GM23338 (cell line): ENCODE data around the gene EPS8L2. TPM values are rescaled to one million over a fixed set of nuclear protein-coding genes. Genes with fewer than 3 reads are reported as not detected.

ENCODE experiments used
- ATAC-seq: fragments of 200-7000 bp; cut with Tn5 transposase; 3 replicates; pipeline ENCODE4 v1.9.1; 2020
- DNase-seq: peaks from one replicate; pipeline ENCODE4 v3.0.0-alpha.2; 2015; ENCODE audit warnings: low spot score
- H2AFZ ChIP-seq: fragments of 200-600 bp; sonication (generic); 2 replicates; pipeline ENCODE4 v1.8.0; 2016; ENCODE audit warnings: antibody characterized with exemption, mild to moderate bottlenecking, moderate library complexity
- H3F3A ChIP-seq: fragments of 200-600 bp; sonication (generic); replicated peaks from 2 replicates; pipeline ENCODE4 v1.8.0; 2017; ENCODE audit warnings: antibody characterized with exemption, mixed run types, low read depth
- H3K27ac ChIP-seq: fragments of 200-600 bp; sonication (generic); 2 replicates; pipeline ENCODE4 v1.6.1; 2016; ENCODE audit warnings: low read depth
- H3K27me3 ChIP-seq: fragments of 200-600 bp; sonication (generic); 2 replicates; pipeline ENCODE4 v1.8.0; 2016; ENCODE audit warnings: mild to moderate bottlenecking, mixed run types, moderate library complexity; ENCODE audit not compliant: insufficient read depth
- H3K36me3 ChIP-seq: fragments of 200-600 bp; sonication (generic); 2 replicates; pipeline ENCODE4 v1.8.0; 2016; ENCODE audit warnings: mild to moderate bottlenecking; ENCODE audit not compliant: insufficient read depth
- H3K4me1 ChIP-seq: fragments of 200-600 bp; sonication (generic); 2 replicates; pipeline ENCODE4 v1.8.0; 2016; ENCODE audit warnings: mild to moderate bottlenecking, moderate library complexity; ENCODE audit not compliant: insufficient read depth
- H3K4me2 ChIP-seq: fragments of 200-600 bp; sonication (generic); 2 replicates; pipeline ENCODE4 v1.7.1; 2017; ENCODE audit warnings: mixed run types
- H3K4me3 ChIP-seq: fragments of 200-600 bp; sonication (generic); 2 replicates; pipeline ENCODE4 v1.6.1; 2016; ENCODE audit warnings: mixed run types
- H3K79me2 ChIP-seq: fragments of 200-600 bp; sonication (generic); replicated peaks from 2 replicates; pipeline ENCODE4 v1.8.0; 2017; ENCODE audit warnings: mild to moderate bottlenecking; ENCODE audit not compliant: insufficient read depth
- H3K9me2 ChIP-seq: fragments of 200-600 bp; sonication (generic); 2 replicates; pipeline ENCODE4 v1.8.0; 2017; ENCODE audit not compliant: insufficient read depth
- H4K20me1 ChIP-seq: fragments of 200-600 bp; sonication (generic); replicated peaks from 2 replicates; pipeline ENCODE4 v1.8.0; 2017; ENCODE audit warnings: mild to moderate bottlenecking; ENCODE audit not compliant: insufficient read depth
- H3K27ac Mint-ChIP-seq: 2 replicates; pipeline ENCODE4 v1.8.0; 2020; ENCODE audit warnings: inconsistent platforms, mild to moderate bottlenecking, moderate library complexity, mixed read lengths
- H3K27me3 Mint-ChIP-seq: 3 replicates; pipeline ENCODE4 v1.8.0; 2022; ENCODE audit warnings: low read depth, mild to moderate bottlenecking, moderate library complexity, mixed read lengths, inconsistent platforms; ENCODE audit not compliant: insufficient read depth, poor library complexity
- H3K36me3 Mint-ChIP-seq: 3 replicates; pipeline ENCODE4 v1.8.0; 2021; ENCODE audit warnings: low read depth, mild to moderate bottlenecking, inconsistent platforms, moderate library complexity, mixed read lengths
- H3K4me1 Mint-ChIP-seq: 3 replicates; pipeline ENCODE4 v1.8.0; 2020; ENCODE audit warnings: mild to moderate bottlenecking, inconsistent platforms, mixed read lengths
- H3K4me3 Mint-ChIP-seq: 3 replicates; pipeline ENCODE4 v1.8.0; 2021; ENCODE audit warnings: moderate library complexity, mild to moderate bottlenecking, inconsistent platforms, mixed read lengths
- H3K9me3 Mint-ChIP-seq: 3 replicates; pipeline ENCODE4 v1.8.0; 2020; ENCODE audit warnings: moderate library complexity, mild to moderate bottlenecking, inconsistent platforms, mixed read lengths
- CREB1 ChIP-seq: fragments of 250-450 bp; sonication (Bioruptor Pico); IDR thresholded peaks from 2 replicates; pipeline ENCODE4 v1.5.0; 2020; ENCODE audit warnings: low read depth, mild to moderate bottlenecking, moderate library complexity
- CTCF ChIP-seq, 2 experiments: fragments of 200-600 bp in 1 of 2; sonication (generic) in 1 of 2; conservative IDR thresholded peaks; 2 replicates each; pipeline versions ENCODE4 v1.5.1 to v1.6.1; 2016 to 2017; ENCODE audit warnings: antibody characterized with exemption in 2 of 2, low read depth in 2 of 2, mild to moderate bottlenecking in 2 of 2, moderate library complexity in 1 of 2
- ETS1 ChIP-seq: IDR thresholded peaks from 2 replicates; pipeline ENCODE4 v1.6.1; 2016; ENCODE audit warnings: antibody characterized with exemption
- EZH2 ChIP-seq: fragments of 200-600 bp; sonication (generic); IDR thresholded peaks from one replicate; pipeline ENCODE4 v1.8.0; 2017; ENCODE audit warnings: antibody characterized with exemption, mild to moderate bottlenecking, low read depth; ENCODE audit not compliant: unreplicated experiment
- EZH2phosphoT487 ChIP-seq: fragments of 200-600 bp; sonication (generic); IDR thresholded peaks from one replicate; pipeline ENCODE4 v1.8.1; 2018; ENCODE audit warnings: antibody characterized with exemption; ENCODE audit not compliant: unreplicated experiment
- JUNB ChIP-seq: IDR thresholded peaks from one replicate; pipeline ENCODE4 v1.6.1; 2016; ENCODE audit warnings: antibody characterized with exemption; ENCODE audit not compliant: unreplicated experiment
- NANOG ChIP-seq: IDR thresholded peaks from 2 replicates; pipeline ENCODE4 v1.6.1; 2016; ENCODE audit warnings: antibody characterized with exemption, borderline replicate concordance
- POLR2AphosphoS5 ChIP-seq: IDR thresholded peaks from 2 replicates; pipeline ENCODE4 v1.6.1; 2016; ENCODE audit warnings: antibody characterized with exemption, low read depth
- REST ChIP-seq: IDR thresholded peaks from one replicate; pipeline ENCODE4 v1.6.1; 2018; ENCODE audit warnings: antibody characterized with exemption; ENCODE audit not compliant: unreplicated experiment
- STAT1 ChIP-seq: IDR thresholded peaks from one replicate; pipeline ENCODE4 v1.6.1; 2016; ENCODE audit warnings: antibody characterized with exemption; ENCODE audit not compliant: unreplicated experiment
- ZNF114 ChIP-seq: fragments of 250-450 bp; sonication (Bioruptor Pico); IDR thresholded peaks from 2 replicates; pipeline ENCODE4 v1.5.0; 2020; ENCODE audit warnings: mild to moderate bottlenecking, moderate library complexity
- ZNF331 ChIP-seq: fragments of 250-450 bp; sonication (Bioruptor Pico); IDR thresholded peaks from 2 replicates; pipeline ENCODE4 v1.5.0; 2020; ENCODE audit warnings: low read depth, mild to moderate bottlenecking, moderate library complexity
- ZNF462 ChIP-seq: fragments of 250-450 bp; sonication (Bioruptor Pico); IDR thresholded peaks from 2 replicates; pipeline ENCODE4 v1.5.0; 2020; ENCODE audit warnings: mild to moderate bottlenecking, moderate library complexity
- polyA plus RNA-seq: library from polyadenylated mRNA; unstranded; fragments of >200 nt; fragmentation: Nextera tagmentation; extraction: Ambion mirVana; gene quantifications from 2 replicates; pipeline ENCODE4 v1.2.1, GENCODE V29; 2016
- total RNA-seq: library from RNA; depleted of rRNA; stranded (reverse); fragments of >200 nt; shearing (Covaris generic); gene quantifications from 2 replicates; pipeline ENCODE4 v1.2.3, GENCODE V29; 2014

The EPS8L2 gene
- total and polyA plus RNA-seq, 2 experiments from 2014 or later, result 38.7 to 59.4 TPM

- H3K27ac ChIP-seq, result peak overlapping the region; percentile 72; the same call in 1 of the 2 replicates
- TF ChIP-seq POLR2AphosphoS5 (no peak), REST (no peak), EZH2phosphoT487 (no peak), ZNF114 (CRISPR knock-in tag) (no peak), CTCF (conservative IDR thresholded peaks at IDR 0.05; ENCODE audit: low read depth in 2 of 2) (no peak), CREB1 (no peak), ZNF331 (CRISPR knock-in tag) (no peak), ZNF462 (CRISPR knock-in tag) (no peak), NANOG (no peak), JUNB (no peak), ETS1 (no peak), STAT1 (no peak), EZH2 (no peak)
- peaks cover 25% of the 10 kb centered on the region for H3K36me3 ChIP-seq
- H3K27ac Mint-ChIP-seq, result no peak overlapping the region
- H3K4me1 Mint-ChIP-seq, result peaks cover 10% of the 10 kb centered on the region
- H3K27me3 Mint-ChIP-seq, result peaks cover 34% of the 10 kb centered on the region
- peaks cover 8% of the 10 kb centered on the region for H3K4me1 ChIP-seq
- no peak overlapping the region for H3K4me2 ChIP-seq
- H3F3A ChIP-seq, result peaks cover 55% of the 10 kb centered on the region
- peaks cover 6% of the 10 kb centered on the region; the same call in 1 of the 2 replicates for H4K20me1 ChIP-seq
- no peak overlapping the region for H3K4me3 Mint-ChIP-seq
- no peaks in the 10 kb centered on the region for H3K79me2 ChIP-seq
- H3K27me3 ChIP-seq, result no peaks in the 10 kb centered on the region
- no peak for ATAC-seq
- no peaks in the 10 kb centered on the region for H3K9me3 Mint-ChIP-seq
- H3K9me2 ChIP-seq, result no peaks in the 10 kb centered on the region
- DNase-seq, result no peak
- peaks cover 82% of the 10 kb centered on the region for H3K36me3 Mint-ChIP-seq
- no peak overlapping the region for H2AFZ ChIP-seq
- no peak overlapping the region for H3K4me3 ChIP-seq
Observed at GRCh38 chr11:766106-766935, 60.3 kb downstream of the EPS8L2 start.
